Peyer's patch (tissue), 4 donors: ENCODE results near the gene CAMKK1. TPM values are rescaled to one million over a fixed set of nuclear protein-coding genes. Genes with fewer than 3 reads are reported as not detected.
A peak's percentile ranks its signal among the peaks of the same experiment; 100 is the strongest.
"Not testable (repeated sequence)": the region's sequence is repeated elsewhere in the genome, so short reads cannot be mapped to it uniquely, and the experiment has no call there.

Experiments
- DNase-seq, 3 donors: peaks; one replicate each; pipeline ENCODE4 v3.0.0-alpha.2; 2017 to 2019
- H3K27ac ChIP-seq, 4 donors: fragments of 200-600 bp; sonication (generic); one replicate each; pipeline ENCODE4 v1.5.1; 2016 to 2019
- H3K27me3 ChIP-seq, 2 donors: fragments of 200-600 bp; sonication (generic); one replicate each; pipeline ENCODE4 v1.5.1; 2019
- H3K36me3 ChIP-seq, 3 donors: fragments of 200-600 bp; sonication (generic); one replicate each; pipeline ENCODE4 v1.5.1; 2016 to 2019
- H3K4me1 ChIP-seq, 4 donors: fragments of 200-600 bp; sonication (generic); one replicate each; pipeline ENCODE4 v1.5.1; 2016 to 2019
- H3K4me3 ChIP-seq, 4 donors: fragments of 200-600 bp; sonication (generic); 1 replicate in 3 of 4; 2 replicates in 1 of 4; pipeline ENCODE4 v1.5.1; 2016 to 2019; ENCODE audit warnings: mild to moderate bottlenecking in 1 of 4
- H3K9me3 ChIP-seq, 4 donors: fragments of 200-600 bp; sonication (generic); one replicate each; pipeline ENCODE4 v1.5.1; 2016 to 2019; ENCODE audit warnings: mild to moderate bottlenecking in 1 of 4
- CTCF ChIP-seq, 6 experiments: fragments of 450-650 bp in 4 of 6; fragments of 200-600 bp in 2 of 6; sonication (generic) in 1 of 6; IDR thresholded peaks; one replicate each; pipeline ENCODE4 v1.5.1; 2017 to 2019; ENCODE audit warnings: antibody characterized with exemption in 6 of 6, mild to moderate bottlenecking in 3 of 6, moderate library complexity in 1 of 6
- POLR2A ChIP-seq, 2 donors: fragments of 450-650 bp; IDR thresholded peaks; one replicate each; pipeline ENCODE4 v1.5.1; 2017; ENCODE audit warnings: antibody characterized with exemption in 2 of 2, mild to moderate bottlenecking in 2 of 2, moderate library complexity in 2 of 2
- total RNA-seq, 4 donors: library from RNA; depleted of rRNA; stranded (reverse); fragments of >200 nt; gene quantifications; one replicate each; pipeline ENCODE4 v1.1.0, GENCODE V29; 2016

CAMKK1 gene
- total RNA-seq, 4 donors from 2014 or later = 2.5 to 13.2 (median 4.6) TPM

GRCh38 chr17:3845621-3846436 lies 47.0 kb downstream of the CAMKK1 start, which contains the start of gene NCBP3:
TSS of gene NCBP3 (minus strand) at chr17:3846246. CDS start at chr17:3846223, 23 bp downstream.
- Histone ChIP-seq H3K4me1 (peaks cover 0 to 16% (median 4%) of the 10 kb centered on the region in 4 donors), H3K36me3 (peaks cover 0 to 16% (median 0%) of the 10 kb centered on the region in 3 donors)

GRCh38 chr17:3845291-3845620 lies 47.6 kb downstream of the CAMKK1 start:
- Histone ChIP-seq H3K9me3 (no peaks in the 10 kb centered on the region), H3K4me1 (peaks cover 0 to 16% (median 4%) of the 10 kb centered on the region in 4 donors), H3K27me3 (no peaks in the 10 kb centered on the region), H3K4me3 (peak overlapping the region; percentile 99 to 100 (median 100)), H3K36me3 (peaks cover 0 to 19% (median 0%) of the 10 kb centered on the region in 3 donors), H3K27ac (peak overlapping the region; percentile 90 to 96 (median 92))
- peak in 1 of 3 donors; percentile 28 for DNase-seq
- TF ChIP-seq POLR2A (IDR thresholded peaks at IDR 0.05) (no peak), CTCF (IDR thresholded peaks at IDR 0.05) (no peak)

More at GRCh38 chr17:3845621-3846436, 47.0 kb downstream of the CAMKK1 start, which contains the start of gene NCBP3:
- no peaks in the 10 kb centered on the region for H3K9me3 ChIP-seq
- H3K4me3 ChIP-seq = peak within 1 kb of the TSS; percentile 99 to 100 (median 100)
- DNase-seq = peak; percentile 88 to 94 (median 94)
- peak within 1 kb of the TSS; percentile 90 to 96 (median 92) for H3K27ac ChIP-seq
- no peaks in the 10 kb centered on the region for H3K27me3 ChIP-seq
- TF ChIP-seq CTCF (IDR thresholded peaks at IDR 0.05) = peak; percentile 95 to 99 (median 99)
- peak; percentile 95 to 97 for TF ChIP-seq POLR2A (IDR thresholded peaks at IDR 0.05)

GRCh38 chr17:3844556-3844955 lies 48.3 kb downstream of the CAMKK1 start:
- DNase-seq, H3K9me3 ChIP-seq, H3K27ac ChIP-seq, H3K27me3 ChIP-seq: not testable (repeated sequence)
- Histone ChIP-seq H3K4me3 (peak overlapping the region in 1 of 4 donors; percentile 99), H3K4me1 (peaks cover 0 to 16% (median 4%) of the 10 kb centered on the region in 4 donors), H3K36me3 (peaks cover 0 to 24% (median 0%) of the 10 kb centered on the region in 3 donors)

- no peaks in the 10 kb centered on the region for H3K9me3 ChIP-seq
- no peaks in the 10 kb centered on the region for H3K27me3 ChIP-seq
- DNase-seq = peak in 2 of 3 donors; percentile 66 to 77
- H3K4me1 ChIP-seq = peaks cover 0 to 20% (median 4%) of the 10 kb centered on the region in 4 donors
- no peak overlapping the region for H3K27ac ChIP-seq
- TF ChIP-seq CTCF (IDR thresholded peaks at IDR 0.05) (peak; percentile 5 to 69 (median 58)), POLR2A (IDR thresholded peaks at IDR 0.05) (no peak)
- H3K36me3 ChIP-seq = peaks cover 0 to 29% (median 0%) of the 10 kb centered on the region in 3 donors
- no peak overlapping the region for H3K4me3 ChIP-seq
Observed at GRCh38 chr17:3843935-3844516, 48.8 kb downstream of the CAMKK1 start.

GRCh38 chr17:3838206-3838605 lies 54.6 kb downstream of the CAMKK1 start:
- Histone ChIP-seq H3K27me3 (no peaks in the 10 kb centered on the region), H3K27ac (peak overlapping the region in 3 of 4 donors; percentile 30 to 65 (median 42)), H3K4me1 (peaks cover 0 to 11% (median 0%) of the 10 kb centered on the region in 4 donors), H3K4me3 (no peak overlapping the region), H3K36me3 (peaks cover 0 to 75% (median 0%) of the 10 kb centered on the region in 3 donors), H3K9me3 (no peaks in the 10 kb centered on the region)
- peak in 2 of 3 donors; percentile 91 to 95 for DNase-seq
- TF ChIP-seq POLR2A (IDR thresholded peaks at IDR 0.05) (peak in 1 of 2 donors; percentile 69), CTCF (IDR thresholded peaks at IDR 0.05) (no peak)
